Prostate gland (tissue), 2 donors: ENCODE measurements around the gene PLK5. TPM values are rescaled to one million over a fixed set of nuclear protein-coding genes. Genes with fewer than 3 reads are reported as not detected.

Experiments used
- DNase-seq: peaks from one replicate; pipeline ENCODE4 v3.0.0-alpha.2; 2019; ENCODE audit warnings: low spot score
- H3K27ac ChIP-seq, 2 donors: fragments of 200-600 bp; sonication (generic); 2 replicates each; pipeline ENCODE4 v1.5.1; 2017 to 2019
- H3K27me3 ChIP-seq: fragments of 200-600 bp; sonication (generic); replicated peaks from 2 replicates; pipeline ENCODE4 v1.5.1; 2019; ENCODE audit not compliant: insufficient read depth
- H3K36me3 ChIP-seq, 2 donors: fragments of 200-600 bp; sonication (generic); 1 replicate in 1 of 2; 2 replicates in 1 of 2; pipeline versions ENCODE4 v1.5.1 to v1.8.1; 2017 to 2019
- H3K4me1 ChIP-seq: fragments of 200-600 bp; sonication (generic); replicated peaks from 2 replicates; pipeline ENCODE4 v1.5.1; 2019
- H3K4me3 ChIP-seq, 2 donors: fragments of 200-600 bp; sonication (generic); 2 replicates each; pipeline ENCODE4 v1.5.1; 2017 to 2019
- H3K9me3 ChIP-seq: fragments of 200-600 bp; sonication (generic); 2 replicates; pipeline ENCODE4 v1.5.1; 2017
- POLR2A ChIP-seq: fragments of 450-650 bp; IDR thresholded peaks from one replicate; pipeline ENCODE4 v1.6.1; 2016; ENCODE audit warnings: antibody characterized with exemption, mild to moderate bottlenecking
- POLR2AphosphoS5 ChIP-seq: sonication (generic); formaldehyde crosslinking; IDR thresholded peaks from one replicate; pipeline ENCODE4 v1.6.1; 2017; ENCODE audit warnings: antibody characterized with exemption
- WGBS: methylation state at CpG from one replicate; pipeline ENCODE4 v1.1.5; 2018; 5-methylcytosine and 5-hydroxymethylcytosine counted together
- intact Hi-C: fragments of 100-400 bp; cut with DNase I; formaldehyde crosslinking; loops from one replicate; pipeline ENCODE4 v1.14.2; 2022
- total RNA-seq, 2 donors: library from RNA; depleted of rRNA; stranded (reverse); fragments of >200 nt; gene quantifications; one replicate each; pipeline ENCODE4 v1.1.0, GENCODE V29; 2016
- TF ChIP-seq, protein P1 (sequence below), 4 experiments: fragments of 200-600 bp in 2 of 4; fragments of 450-650 bp in 2 of 4; sonication (generic) in 2 of 4; IDR thresholded peaks; 1 replicate in 3 of 4; 2 replicates in 1 of 4; pipeline ENCODE4 v1.5.1; 2016 to 2019; ENCODE audit warnings: antibody characterized with exemption in 4 of 4, mild to moderate bottlenecking in 2 of 4, moderate library complexity in 2 of 4

PLK5 gene
- total RNA-seq, 2 donors from 2014 or later, result 28.8 TPM; not detected in 1

DNA sequence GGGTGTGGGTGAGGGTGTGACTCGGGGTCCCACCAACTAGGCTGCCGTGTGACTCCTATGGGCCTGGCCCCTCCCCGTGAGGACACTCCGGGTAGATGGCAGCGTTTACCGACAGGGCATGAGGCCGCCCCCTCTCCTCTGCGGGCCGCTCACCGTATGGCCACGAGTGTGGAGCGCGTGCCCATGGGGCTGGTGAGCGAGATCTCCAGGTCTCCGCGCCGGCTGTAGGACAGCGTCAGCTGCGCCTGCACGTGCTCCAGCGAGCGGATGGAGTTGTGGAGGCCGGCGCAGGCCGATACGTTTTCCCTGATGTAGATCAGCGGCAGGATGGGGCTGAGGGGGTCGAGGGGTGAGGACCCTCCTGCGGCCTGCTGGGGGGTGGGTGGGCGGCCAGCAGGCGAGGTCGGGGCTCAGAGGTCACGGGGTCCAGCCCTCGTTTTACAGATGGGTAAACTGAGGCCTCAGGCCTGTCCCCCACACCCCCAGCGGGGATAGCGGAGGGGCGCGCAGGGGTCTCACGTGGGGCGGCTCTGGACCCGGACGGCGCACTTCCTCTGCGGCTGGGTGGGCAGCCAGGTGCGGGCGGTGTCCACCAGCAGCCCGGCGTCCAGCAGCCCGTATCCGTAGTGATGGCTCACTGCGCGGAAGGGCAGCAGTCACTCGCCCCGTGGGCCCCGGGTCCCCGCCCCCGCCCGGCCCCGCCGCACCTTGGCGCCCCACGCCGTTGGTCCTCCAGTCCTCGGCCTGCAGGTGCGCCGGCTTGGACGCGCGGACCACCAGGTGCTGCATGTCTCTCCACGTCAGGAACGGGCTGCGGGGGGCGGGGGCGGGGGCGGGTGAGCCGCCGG lies 40.5 kb upstream of the PLK5 start:
- WGBS, result 91% methylated on average over 56 of the region's 77 CpGs
- no peaks in the 10 kb centered on the region for H3K9me3 ChIP-seq
- no peaks in the 10 kb centered on the region for H3K4me1 ChIP-seq
- no peak for DNase-seq
- no peak overlapping the region for H3K27ac ChIP-seq
- H3K4me3 ChIP-seq, result no peak overlapping the region
- no peak for TF ChIP-seq POLR2A
- TF ChIP-seq, protein P1, sequence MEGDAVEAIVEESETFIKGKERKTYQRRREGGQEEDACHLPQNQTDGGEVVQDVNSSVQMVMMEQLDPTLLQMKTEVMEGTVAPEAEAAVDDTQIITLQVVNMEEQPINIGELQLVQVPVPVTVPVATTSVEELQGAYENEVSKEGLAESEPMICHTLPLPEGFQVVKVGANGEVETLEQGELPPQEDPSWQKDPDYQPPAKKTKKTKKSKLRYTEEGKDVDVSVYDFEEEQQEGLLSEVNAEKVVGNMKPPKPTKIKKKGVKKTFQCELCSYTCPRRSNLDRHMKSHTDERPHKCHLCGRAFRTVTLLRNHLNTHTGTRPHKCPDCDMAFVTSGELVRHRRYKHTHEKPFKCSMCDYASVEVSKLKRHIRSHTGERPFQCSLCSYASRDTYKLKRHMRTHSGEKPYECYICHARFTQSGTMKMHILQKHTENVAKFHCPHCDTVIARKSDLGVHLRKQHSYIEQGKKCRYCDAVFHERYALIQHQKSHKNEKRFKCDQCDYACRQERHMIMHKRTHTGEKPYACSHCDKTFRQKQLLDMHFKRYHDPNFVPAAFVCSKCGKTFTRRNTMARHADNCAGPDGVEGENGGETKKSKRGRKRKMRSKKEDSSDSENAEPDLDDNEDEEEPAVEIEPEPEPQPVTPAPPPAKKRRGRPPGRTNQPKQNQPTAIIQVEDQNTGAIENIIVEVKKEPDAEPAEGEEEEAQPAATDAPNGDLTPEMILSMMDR (IDR thresholded peaks at IDR 0.05), result no peak
- no peak for TF ChIP-seq POLR2AphosphoS5
- no peaks in the 10 kb centered on the region for H3K27me3 ChIP-seq
- intact Hi-C loops, result no loop called here
- no peaks in the 10 kb centered on the region for H3K36me3 ChIP-seq

DNA sequence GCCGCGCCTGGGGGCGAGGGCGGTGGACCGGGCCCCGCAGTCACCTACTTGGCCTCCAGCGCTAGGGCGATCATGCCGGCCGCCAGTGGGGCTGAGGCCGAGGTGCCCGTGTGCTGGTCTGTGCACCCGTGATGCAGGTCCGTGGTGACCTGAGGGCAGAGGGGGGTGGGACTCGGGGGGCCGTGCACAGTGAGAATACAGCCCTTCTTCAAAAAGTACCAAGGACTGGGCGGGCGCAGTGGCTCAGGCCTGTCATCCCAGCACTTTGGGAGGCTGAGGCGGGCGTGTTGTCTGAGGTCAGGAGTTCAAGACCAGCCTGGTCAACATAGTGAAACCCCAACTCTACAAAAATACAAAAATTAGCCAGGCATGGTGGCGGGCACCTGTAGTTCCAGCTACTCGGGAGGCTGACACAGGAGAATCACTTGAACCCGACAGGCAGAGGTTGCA lies 39.9 kb upstream of the PLK5 start:
- DNase-seq, result no peak
- Histone ChIP-seq H3K4me3 (no peak overlapping the region), H3K9me3 (no peaks in the 10 kb centered on the region), H3K36me3 (no peaks in the 10 kb centered on the region), H3K27ac (no peak overlapping the region), H3K4me1 (no peaks in the 10 kb centered on the region), H3K27me3 (no peaks in the 10 kb centered on the region)
- WGBS, result 95% methylated on average over 18 of the region's 23 CpGs
- TF ChIP-seq POLR2AphosphoS5, result no peak
- intact Hi-C loops, result no loop called here

DNA sequence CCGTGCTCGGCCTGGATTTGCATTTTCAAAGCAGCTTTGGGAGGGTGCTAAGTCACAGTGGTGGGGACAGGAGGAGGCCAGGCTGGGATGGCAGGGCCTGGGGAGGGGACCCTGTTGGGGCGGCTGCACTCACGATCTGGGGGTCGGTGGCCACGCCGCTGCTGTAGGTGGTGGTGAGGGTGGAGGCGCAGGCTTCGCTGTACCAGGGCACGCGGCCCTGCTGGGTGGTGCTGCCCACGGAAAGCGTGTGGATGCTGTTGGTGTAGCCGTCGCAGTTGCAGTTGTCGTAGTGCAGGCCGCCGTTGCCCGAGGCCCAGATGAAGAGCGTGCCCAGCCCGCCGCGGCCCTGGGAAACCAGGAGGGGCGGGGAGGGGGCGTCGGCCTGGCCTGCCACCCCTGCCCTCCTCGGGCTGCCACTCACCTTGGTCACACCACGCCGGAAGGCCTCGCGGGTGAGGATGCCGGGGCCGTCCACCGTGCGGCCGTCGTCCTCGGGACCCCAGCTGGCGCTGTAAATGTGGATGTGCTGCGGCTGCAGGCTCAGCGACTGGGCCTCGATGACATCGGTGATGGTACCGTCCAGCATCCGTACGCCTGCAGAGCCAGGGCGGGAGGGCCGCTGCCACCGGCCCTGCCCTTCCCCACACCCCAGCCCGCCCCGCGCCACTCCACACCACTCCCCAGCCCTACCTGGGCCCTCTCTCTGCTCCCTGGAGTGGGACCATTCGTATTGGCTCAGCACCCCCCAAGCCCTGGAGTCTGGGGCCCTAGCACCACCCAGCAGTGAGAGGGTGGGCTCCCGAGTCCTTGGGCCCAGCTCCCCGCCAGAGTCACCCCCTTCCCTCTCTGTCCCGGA lies 36.9 kb upstream of the PLK5 start:
- Histone ChIP-seq H3K27me3 (no peaks in the 10 kb centered on the region), H3K4me1 (no peaks in the 10 kb centered on the region), H3K36me3 (no peaks in the 10 kb centered on the region), H3K4me3 (no peak overlapping the region), H3K9me3 (no peaks in the 10 kb centered on the region), H3K27ac (no peak overlapping the region)
- no peak for DNase-seq
- intact Hi-C loops, result no loop called here
- TF ChIP-seq, protein P1 (IDR thresholded peaks at IDR 0.05), result no peak
- TF ChIP-seq POLR2A (no peak), POLR2AphosphoS5 (no peak)
- 91% methylated on average over 43 of the region's 56 CpGs for WGBS

DNA sequence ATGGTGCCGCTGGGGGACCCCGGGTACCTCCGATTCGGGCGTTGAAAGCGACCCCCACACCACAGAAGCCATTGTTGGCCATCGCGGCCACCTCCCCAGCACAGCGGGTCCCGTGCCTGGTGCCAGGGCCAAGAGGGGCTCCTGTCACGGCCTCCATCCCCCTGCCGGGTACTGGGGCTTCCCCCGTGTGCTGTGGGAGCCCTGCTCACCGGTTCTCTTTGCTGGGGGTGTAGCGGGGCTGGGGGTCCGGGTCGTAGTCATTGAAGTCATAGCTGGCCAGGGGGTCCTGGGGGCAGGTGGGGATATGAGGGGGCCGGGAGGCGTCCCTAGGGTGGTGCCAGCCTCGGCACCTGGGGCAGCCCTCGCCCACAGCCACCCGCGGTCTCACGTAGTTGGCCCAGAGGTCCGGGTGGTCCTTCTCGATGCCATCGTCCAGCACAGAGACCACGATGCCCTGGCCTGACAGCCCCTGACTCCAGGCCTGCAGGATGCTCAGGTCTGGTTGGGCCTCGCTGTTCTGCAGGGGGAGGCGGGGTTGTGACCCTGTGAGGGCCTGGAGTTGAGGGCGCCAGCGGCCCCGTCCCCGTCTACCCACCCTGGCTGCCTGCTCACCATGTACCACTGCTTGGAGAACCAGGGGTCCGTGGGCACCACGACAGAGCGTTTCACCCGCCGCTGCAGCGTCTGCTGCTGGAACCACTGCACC lies 36.1 kb upstream of the PLK5 start:
- Histone ChIP-seq H3K9me3 (no peaks in the 10 kb centered on the region), H3K4me3 (no peak overlapping the region), H3K4me1 (no peaks in the 10 kb centered on the region), H3K27ac (no peak overlapping the region), H3K27me3 (no peaks in the 10 kb centered on the region), H3K36me3 (no peaks in the 10 kb centered on the region)
- no peak for DNase-seq
- TF ChIP-seq, protein P1 (IDR thresholded peaks at IDR 0.05), result no peak
- no peak for TF ChIP-seq POLR2A
- TF ChIP-seq POLR2AphosphoS5, result no peak
- intact Hi-C loops, result no loop called here
- WGBS, result 93% methylated on average over 36 of the region's 40 CpGs

DNA sequence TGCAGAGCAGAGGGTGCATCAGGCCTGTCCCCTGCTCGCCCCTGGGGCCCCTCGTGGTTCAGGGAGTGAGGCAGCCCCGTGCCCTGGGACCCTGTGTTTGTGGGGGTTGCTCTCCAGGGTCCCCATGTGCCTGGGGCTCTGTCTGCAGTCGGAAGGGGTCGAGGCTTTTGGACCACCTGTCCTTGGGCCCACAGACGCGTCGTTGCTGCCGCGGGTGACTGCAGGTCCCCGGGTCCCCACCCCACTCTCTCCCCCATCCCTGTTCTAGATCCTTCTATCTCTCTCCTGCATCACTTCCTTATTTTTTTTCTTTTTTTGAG lies 35.6 kb upstream of the PLK5 start:
- no peak for TF ChIP-seq POLR2A
- TF ChIP-seq POLR2AphosphoS5, result no peak
- TF ChIP-seq, protein P1 (IDR thresholded peaks at IDR 0.05), result no peak
- no peak for DNase-seq
- no peaks in the 10 kb centered on the region for H3K4me1 ChIP-seq
- H3K27me3 ChIP-seq, result no peaks in the 10 kb centered on the region
- 92% methylated on average over 11 of the region's 11 CpGs for WGBS
- H3K9me3 ChIP-seq, result no peaks in the 10 kb centered on the region
- no peak overlapping the region for H3K4me3 ChIP-seq
- no peaks in the 10 kb centered on the region for H3K36me3 ChIP-seq
- H3K27ac ChIP-seq, result no peak overlapping the region
- intact Hi-C loops, result no loop called here
